GM06990 (cell line): ENCODE results near the gene LAMC2.

ENCODE experiments used
- DNase-seq: peaks from one replicate; pipeline ENCODE4 v3.0.0-alpha.2; 2011; ENCODE audit not compliant: insufficient read length; ENCODE audit errors: extremely low read depth
- H3K27me3 ChIP-seq: replicated peaks from 2 replicates; pipeline ENCODE4 v1.6.0; 2011; ENCODE audit warnings: low read length; ENCODE audit not compliant: control insufficient read depth, insufficient read depth
- H3K36me3 ChIP-seq: 2 replicates; pipeline ENCODE4 v1.5.1; 2011; ENCODE audit warnings: low read length; ENCODE audit not compliant: control insufficient read depth, insufficient read depth
- H3K4me3 ChIP-seq: replicated peaks from 2 replicates; pipeline ENCODE4 v1.5.1; 2011; ENCODE audit warnings: low read depth, mild to moderate bottlenecking, control low read depth, low read length
- CTCF ChIP-seq: IDR thresholded peaks from 2 replicates; pipeline ENCODE4 v1.5.1; 2011; ENCODE audit warnings: low read length, control low read depth, mild to moderate bottlenecking, inconsistent platforms; ENCODE audit not compliant: insufficient read depth, poor library complexity, severe bottlenecking

Gene LAMC2

GRCh38 chr1:183180218-183180617 lies 5.8 kb upstream of the LAMC2 start:
- Histone ChIP-seq H3K4me3 (no peak overlapping the region), H3K36me3 (no peaks in the 10 kb centered on the region), H3K27me3 (no peaks in the 10 kb centered on the region)
- no peak for DNase-seq
- no peak for TF ChIP-seq CTCF

- DNase-seq, result peak; percentile 44
- Histone ChIP-seq H3K36me3 (no peaks in the 10 kb centered on the region), H3K4me3 (no peak overlapping the region), H3K27me3 (no peaks in the 10 kb centered on the region)
- no peak for TF ChIP-seq CTCF
Observed at GRCh38 chr1:183180634-183181056, 5.4 kb upstream of the LAMC2 start.

- no peaks in the 10 kb centered on the region for H3K36me3 ChIP-seq
- no peak overlapping the region for H3K4me3 ChIP-seq
- H3K27me3 ChIP-seq, result no peaks in the 10 kb centered on the region
- DNase-seq, result no peak
- TF ChIP-seq CTCF, result no peak
Observed at GRCh38 chr1:183186841-183187240, 777 bp downstream of the LAMC2 start.

- H3K36me3 ChIP-seq, result no peaks in the 10 kb centered on the region
- H3K27me3 ChIP-seq, result no peaks in the 10 kb centered on the region
- no peak for TF ChIP-seq CTCF
- no peak overlapping the region for H3K4me3 ChIP-seq
- DNase-seq, result no peak
Observed at GRCh38 chr1:183188240-183188639, 2.2 kb downstream of the LAMC2 start.

GRCh38 chr1:183191833-183192232 lies 5.8 kb downstream of the LAMC2 start:
- H3K4me3 ChIP-seq, result no peak overlapping the region
- no peak for DNase-seq
- no peak for TF ChIP-seq CTCF
- H3K36me3 ChIP-seq, result no peaks in the 10 kb centered on the region
- no peaks in the 10 kb centered on the region for H3K27me3 ChIP-seq

GRCh38 chr1:183193963-183194525 lies 8.0 kb downstream of the LAMC2 start:
- H3K36me3 ChIP-seq, result no peaks in the 10 kb centered on the region
- no peak for DNase-seq
- TF ChIP-seq CTCF, result no peak
- no peaks in the 10 kb centered on the region for H3K27me3 ChIP-seq
- no peak overlapping the region for H3K4me3 ChIP-seq
